ENCODE measurements around the gene SEMG2.

Gene SEMG2

DNA sequence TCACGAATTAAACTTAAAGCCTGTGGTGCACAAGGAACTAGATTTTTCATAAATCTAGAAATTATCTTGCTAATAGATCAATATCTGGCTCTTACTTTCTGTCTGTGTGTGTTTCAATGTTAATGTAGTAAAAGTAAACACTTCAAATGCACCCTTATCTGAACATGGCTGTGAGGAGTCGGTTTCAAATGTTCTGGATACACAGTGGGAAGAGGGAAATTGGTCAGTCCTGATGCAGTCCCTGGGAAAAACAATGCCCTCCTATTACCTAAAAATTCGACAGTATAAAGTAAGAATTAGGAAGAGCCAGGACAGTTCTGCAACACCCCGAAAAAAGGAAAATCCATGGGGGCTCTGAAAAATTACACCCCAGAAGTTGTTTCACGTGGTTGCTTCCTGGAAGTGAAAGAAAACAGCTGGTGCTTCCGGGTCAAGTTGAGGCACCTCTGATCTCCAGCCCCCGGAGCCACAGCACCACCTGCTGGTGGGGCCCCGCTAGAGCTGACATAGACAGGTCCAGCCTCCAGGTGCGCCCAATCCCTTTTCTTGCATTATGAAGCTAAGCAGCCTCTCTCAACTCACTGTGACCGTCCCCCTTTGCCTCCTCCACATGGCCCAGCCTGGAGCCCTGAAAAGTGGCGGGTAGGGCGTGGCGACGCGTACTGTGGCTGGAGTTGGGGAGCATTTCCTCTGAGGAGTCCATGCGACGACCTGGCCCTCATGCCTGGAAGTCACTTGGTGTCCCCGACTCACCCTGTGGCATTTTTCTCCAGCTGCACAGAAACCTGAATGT is 8.3 kb downstream of the SEMG2 start:
- DNase-seq (ENCODE audit: low read depth in 2 of 3, low spot score in 1 of 3) = peak; percentile 52 to 59 (median 54)

DNA sequence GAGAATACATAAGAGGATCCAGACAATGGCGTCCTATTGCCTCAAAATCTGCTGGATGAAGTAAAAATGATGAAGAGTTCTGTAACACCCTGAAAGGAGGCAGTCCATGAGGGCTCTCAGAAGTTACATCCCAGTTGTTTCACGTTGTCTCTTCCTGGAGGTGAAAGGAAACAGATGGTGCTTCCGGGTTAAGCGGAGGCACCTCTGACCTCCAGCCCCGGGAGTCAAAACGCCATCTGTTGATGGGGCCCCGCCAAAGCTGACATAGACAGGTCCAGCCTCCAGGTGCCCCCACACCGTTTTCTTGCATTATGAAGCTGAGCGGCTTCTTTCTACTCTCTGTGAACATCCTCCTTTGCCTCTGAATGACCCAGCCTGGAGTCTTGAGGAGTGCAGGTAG is 9.5 kb downstream of the SEMG2 start:
- DNase-seq (ENCODE audit: low read depth in 2 of 3, low spot score in 1 of 3) = no peak

DNA sequence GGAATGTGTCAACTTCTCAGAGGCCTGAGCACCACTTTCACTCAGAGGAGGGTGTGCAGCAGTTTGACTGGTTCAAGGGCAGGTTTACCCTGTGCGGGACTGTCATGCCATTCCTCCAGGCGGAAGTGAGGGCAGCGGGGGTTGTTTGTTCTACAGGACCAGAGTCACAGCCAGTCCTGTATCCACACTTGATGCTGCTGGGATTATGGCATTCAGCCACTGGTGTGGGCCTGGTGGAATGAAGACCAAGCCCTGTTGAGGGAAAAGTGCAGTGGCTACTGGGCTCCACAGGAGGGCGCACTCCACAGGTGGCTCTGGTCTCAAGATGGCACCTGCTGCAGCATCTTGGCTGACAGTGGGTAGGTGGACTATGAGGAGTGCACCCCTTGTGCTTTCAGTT is 14.8 kb downstream of the SEMG2 start:
- DNase-seq (ENCODE audit: low read depth in 2 of 3, low spot score in 1 of 3) = no peak

DNA sequence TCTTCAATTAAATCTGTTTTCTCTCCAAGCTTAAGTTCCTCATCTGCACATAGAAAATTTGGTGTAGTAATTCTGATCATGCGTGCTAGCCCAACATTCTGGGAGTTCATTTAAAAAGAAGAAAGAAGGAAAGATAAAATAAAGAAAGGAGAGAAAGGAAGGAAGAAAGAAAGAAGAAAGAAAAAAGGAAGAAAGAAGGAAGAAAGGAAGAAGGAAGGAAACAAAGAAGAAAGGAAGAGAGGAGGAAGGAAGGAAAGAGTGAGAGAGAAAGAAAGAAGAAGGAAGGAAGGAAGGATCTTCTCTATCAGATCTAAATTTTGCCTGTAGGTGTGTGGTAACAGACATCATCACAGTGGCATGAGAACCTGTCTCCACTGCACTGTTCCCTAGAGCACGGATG is 17.0 kb downstream of the SEMG2 start:
- DNase-seq (ENCODE audit: low read depth in 2 of 3, low spot score in 1 of 3) = no peak

DNA sequence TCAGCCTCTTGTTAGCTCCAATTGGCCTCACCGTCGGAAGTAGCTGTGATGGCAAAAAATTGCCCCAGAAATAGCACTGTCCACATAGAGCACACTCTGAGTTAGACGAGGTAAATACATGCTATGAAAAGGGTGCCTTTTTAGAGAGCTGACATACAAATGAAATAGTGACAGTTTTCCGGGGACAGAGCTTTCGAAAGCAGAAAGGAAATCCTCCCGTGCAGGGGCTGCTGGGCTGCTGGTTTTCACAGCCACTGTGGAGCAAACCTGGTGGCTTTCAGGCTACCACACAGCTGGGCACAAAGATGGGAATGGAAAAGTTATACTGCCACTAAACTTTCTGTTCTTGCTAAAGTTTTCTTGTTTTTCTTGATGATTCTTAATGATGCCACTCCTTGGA is 24.9 kb downstream of the SEMG2 start:
- DNase-seq (ENCODE audit: low read depth in 2 of 3, low spot score in 1 of 3) = no peak

DNA sequence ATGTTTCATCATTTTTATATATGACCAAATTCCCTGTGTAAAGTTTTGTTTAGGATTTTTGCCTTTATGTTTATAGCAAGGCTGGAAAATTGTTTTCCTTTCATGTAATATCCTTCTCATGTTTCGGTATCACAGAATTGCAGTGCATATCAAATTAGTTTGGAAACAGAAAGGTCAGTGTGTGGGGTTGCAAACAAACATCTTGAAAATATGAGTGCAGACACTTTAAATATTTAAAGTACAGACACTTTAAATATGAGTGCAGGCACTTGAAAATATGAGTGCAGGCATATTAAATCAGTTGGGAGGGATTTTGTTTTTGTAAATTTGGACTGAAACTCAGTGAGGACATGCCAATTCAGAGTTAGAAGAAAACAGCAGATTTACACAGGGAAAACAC is 26.7 kb downstream of the SEMG2 start:
- no peak for DNase-seq (ENCODE audit: low read depth in 2 of 3, low spot score in 1 of 3)

DNA sequence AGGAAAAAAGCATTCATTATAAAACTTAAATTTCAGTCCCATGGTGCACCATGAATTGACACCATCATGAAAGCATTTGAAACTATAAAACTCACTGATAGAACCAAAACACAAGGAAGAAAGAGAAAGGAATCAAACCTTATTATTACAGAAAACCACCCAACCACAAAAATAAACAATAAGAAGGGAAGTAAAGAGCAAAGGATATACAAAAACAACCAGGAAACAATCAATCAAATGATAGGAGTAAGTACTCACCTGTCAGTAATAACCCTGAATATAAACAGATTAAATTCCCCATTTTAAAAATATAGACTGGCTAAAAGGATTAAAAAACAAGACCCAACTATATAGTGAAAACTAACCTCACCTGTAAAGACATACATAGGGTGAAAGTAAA is 27.4 kb downstream of the SEMG2 start:
- no peak for DNase-seq (ENCODE audit: low read depth in 2 of 3, low spot score in 1 of 3)

DNA sequence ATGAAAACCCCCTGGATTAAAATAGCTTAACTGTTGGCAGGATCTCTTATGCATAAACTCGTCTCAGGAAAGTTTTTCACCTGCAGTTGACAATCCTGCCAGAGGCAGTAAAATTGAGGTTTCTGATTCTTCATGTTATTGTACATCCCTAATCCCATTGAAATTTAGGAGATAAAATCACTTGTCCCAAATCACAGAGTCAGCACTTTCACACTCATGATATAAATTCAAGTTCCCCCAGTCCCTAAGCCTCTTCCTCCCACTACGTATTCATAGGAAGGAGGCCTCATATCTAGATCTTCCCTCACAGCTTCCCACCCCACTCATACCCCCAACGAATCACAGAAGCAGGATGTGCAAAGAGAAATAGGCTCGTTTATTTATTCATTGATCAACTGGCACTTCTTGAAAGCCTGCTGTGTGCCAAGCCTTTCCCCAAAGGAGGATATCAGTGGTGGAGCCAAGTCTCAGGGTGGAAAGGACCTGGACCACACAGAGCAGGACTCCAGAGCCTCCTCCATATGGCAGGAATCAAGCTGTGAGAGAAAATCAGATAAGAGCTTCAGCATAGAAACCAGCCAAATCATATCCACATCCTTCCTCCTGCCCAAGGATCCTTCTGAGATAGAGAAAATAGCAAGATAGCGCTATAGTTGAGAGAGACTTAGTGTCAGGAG is 30.8 kb downstream of the SEMG2 start:
- no peak for DNase-seq (ENCODE audit: low read depth in 2 of 3, low spot score in 1 of 3)

DNA sequence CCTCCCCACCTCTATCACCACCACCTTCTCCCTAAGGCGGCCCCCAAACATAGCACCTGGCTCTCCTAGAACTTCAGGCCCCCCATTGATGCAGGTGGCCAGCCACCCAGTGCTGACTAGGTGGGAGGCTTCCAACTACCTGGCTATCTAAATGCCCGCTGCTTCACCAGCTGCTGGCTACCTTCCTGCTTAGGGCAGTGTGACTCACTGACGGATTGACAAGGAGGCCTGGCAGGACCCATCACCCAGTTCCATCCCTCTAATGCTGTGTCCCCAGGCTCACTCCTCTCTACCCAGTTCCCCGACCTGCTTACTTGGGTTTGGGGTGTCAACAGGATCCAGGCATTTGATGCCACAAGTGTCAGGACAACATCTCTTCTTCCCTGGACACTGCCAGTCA is 32.1 kb downstream of the SEMG2 start:
- DNase-seq (ENCODE audit: low read depth in 2 of 3, low spot score in 1 of 3) = no peak

DNA sequence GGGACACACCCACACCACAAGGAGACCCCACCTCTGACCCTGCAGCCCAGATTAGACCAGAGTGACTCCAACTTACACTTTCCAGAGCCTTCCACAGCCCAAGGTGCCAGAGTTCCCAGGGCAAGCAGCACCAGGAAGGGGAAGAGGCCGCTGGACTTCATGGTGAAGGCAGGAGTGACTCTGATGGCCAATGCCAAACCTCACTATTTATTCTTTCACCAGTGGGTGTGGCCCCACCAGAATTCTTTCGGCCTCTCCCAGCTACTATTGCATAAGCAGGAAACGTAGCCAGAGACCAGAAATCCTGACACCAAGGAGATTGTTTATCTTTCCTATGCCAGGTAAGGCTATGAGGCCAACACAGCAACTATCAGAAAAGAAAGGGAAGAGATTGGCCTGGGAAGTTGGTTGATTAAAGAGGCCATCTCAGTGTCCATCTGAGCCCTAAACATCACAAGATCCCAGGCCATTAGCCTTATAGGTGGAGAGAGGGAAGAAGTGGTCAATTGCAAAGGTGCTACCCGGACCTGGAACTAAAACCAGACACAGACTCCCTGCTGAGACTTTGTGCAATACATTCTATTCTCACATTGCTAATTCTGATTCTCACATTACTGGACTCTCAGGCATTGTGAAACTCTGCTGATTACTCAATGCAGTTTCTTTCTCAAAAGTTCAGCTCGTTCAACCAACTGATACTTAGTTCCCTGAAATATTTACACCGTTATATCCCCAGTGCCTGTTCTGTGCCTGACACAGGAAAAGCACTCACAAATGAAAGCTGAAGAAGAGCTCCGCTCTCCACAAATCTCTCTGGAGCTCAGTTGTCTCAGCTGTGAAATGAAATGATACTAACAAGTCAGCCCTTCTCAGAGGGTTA is 33.5 kb downstream of the SEMG2 start, which contains the start of gene SLPI:
Gene SLPI (minus strand): TSS at position 182 of the 880 bp plus-strand sequence. CDS start 21 bp downstream, at position 161.
- DNase-seq (ENCODE audit: low read depth in 2 of 3, low spot score in 1 of 3) = no peak

DNA sequence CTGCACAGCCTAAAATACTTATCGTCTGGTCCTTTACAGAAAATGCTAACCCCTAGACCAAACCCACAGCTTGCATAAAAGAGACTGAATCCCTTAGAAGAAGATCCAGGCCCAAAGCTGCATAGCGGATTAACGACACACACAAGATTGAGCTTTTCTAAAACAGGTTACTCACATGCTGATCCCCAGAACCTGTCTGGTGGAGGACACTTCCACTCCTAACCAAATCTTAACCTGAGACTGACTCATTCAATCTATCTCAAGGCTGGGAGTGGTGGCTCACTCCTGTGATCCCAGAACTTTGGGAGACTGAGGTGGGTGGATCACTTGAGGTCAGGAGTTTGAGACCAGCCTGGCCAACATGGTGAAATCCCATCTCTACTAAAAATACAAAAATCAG is 36.0 kb downstream of the SEMG2 start:
- DNase-seq (ENCODE audit: low read depth in 2 of 3, low spot score in 1 of 3) = no peak

DNA sequence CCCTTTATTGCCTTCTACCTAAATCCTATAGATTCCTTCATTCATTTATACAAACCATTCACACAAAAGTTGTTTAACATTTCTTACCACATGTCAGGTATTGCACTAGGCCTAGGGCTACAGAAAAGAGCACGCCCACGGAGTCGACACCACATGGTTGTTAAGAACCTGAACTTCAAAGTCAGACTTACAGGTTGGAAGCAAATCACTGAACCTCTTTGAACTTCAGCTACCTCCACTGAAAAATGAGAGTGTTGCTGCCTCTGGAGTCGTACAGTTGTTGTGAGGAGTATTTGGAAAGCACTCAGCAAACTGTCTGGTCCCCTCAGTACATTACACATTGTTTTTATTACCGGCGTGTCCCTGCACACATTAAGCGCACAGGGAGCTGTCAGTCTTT is 36.5 kb downstream of the SEMG2 start:
- no peak for DNase-seq (ENCODE audit: low read depth in 2 of 3, low spot score in 1 of 3)

DNA sequence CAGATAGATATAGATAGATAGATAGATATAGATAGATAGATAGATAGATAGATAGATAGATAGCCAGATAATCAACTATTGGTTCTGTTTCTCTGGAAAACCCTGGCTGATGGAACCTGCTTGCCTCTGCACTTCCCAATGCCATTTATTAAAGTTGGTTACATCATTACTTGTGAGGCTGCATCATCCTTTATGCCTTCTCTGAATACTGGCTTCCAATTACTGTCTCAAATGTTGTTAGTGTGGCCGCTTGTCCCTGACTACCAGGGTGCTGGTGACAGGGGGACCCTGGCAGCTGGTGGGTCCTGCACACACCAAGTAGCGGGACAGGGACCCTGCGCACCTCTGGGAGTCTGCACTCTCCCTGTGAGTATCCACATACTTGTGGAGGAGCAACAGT is 37.1 kb downstream of the SEMG2 start:
- no peak for DNase-seq (ENCODE audit: low read depth in 2 of 3, low spot score in 1 of 3)

DNA sequence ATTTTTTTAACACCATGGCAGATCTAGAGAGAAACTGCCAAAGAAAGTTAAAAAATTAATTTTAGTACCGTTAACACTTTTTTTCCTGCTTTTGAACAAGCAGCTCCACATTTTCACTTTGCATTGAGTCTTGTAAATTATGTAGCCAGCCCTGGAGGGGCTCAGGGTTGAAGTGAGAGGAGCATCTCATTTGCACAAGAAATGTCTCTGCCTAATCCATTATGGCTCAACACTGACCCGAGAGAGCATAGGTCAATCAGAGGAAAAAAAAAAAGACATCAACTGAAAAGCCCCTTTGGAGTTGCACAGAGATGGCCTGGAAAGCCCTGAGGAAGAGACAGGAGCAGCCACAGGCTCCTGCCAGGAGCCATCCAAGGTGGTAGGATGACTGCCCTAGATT is 37.5 kb downstream of the SEMG2 start:
- no peak for DNase-seq (ENCODE audit: low read depth in 2 of 3, low spot score in 1 of 3)

DNA sequence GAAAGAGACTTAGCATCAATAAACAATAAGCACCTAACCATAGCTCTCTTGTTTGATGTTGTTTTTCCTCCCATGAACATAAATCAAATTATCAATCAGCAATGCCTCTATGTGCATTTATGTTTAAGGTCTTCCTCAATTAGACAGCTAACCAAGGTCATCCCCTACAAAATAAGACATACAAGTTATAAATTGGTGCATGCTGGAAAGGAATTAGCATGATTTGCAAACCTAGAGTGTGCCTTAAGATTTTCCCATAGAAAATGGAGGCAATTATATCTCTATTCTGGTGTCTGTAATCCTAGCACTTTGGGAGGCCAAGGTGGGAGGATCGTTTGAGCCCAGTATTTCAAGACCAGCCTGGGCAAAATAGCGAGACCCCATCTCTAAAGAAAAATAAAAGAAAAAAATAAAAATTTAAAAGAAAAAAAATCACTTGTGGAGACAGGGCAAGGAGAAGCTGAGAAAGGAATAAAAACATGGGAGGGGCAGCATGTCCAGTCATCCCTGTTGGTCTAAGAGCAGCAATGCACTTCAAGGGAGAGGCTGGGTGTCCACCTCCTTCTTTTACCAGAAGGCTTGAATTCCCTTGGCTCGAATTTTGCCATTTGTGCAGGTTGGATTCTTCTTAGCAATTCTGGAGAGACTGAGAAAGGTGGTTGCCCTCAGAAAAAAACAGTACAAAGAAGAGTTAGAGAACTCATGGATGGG is 42.5 kb downstream of the SEMG2 start:
- DNase-seq (ENCODE audit: low read depth in 2 of 3, low spot score in 1 of 3) = no peak

DNA sequence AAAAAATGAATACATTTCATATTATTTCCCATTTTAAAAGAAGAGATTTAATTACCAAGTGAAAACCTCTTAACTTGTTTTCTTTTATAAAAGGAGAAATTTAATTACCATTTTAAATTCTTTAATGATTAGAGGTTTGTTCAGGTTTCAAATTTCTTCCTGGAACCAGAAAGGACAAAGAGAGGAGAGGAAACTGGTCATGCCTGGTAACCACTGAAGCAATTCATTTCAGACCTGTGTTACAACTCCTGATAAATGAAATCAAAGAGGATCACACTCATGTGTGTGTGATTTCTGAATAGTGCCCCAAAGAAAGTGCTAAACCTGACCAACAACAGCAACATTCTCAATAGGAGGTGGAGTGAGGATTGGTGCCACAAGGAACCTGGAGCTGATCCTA is 45.8 kb downstream of the SEMG2 start:
- DNase-seq (ENCODE audit: low read depth in 2 of 3, low spot score in 1 of 3) = no peak

DNA sequence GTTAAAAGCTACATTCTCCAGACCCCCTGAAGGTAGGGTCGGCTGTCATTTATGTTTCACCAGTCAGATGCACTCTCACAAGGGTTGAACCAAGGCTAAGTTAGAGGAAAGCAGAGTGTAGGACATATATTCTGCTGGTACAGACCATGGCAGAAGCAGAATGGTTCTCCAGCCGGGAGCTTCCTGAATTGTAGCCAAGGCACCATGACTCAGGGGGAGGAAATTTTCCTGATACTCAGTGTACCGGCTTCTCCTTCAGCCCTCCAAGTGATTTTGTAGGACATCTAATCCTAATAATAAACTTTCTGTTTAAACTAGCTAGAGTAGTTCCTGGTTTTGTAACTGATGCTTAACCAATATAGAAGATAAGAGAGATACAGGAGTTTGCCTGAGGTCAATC is 47.4 kb downstream of the SEMG2 start:
- no peak for DNase-seq (ENCODE audit: low read depth in 2 of 3, low spot score in 1 of 3)

DNA sequence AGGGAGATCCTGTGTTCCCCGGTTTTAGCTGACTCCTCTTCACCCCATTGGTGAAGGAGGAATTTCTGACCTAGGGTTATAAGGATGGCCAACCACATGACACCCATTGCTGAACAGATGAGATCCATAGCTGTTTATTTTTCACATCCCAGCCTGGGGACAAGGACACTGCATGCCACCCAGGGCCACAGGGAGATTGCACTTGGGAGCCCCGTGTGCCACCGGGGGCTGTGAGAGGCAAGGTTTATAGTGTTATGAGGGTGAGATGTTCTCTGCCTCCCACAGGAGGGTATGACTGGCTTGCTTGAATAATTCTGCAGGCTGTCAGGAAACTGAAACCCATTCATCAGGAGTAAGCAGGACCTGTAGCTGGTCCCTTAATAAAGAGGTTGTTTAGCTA is 47.9 kb downstream of the SEMG2 start:
- DNase-seq (ENCODE audit: low read depth in 2 of 3, low spot score in 1 of 3) = no peak

DNA sequence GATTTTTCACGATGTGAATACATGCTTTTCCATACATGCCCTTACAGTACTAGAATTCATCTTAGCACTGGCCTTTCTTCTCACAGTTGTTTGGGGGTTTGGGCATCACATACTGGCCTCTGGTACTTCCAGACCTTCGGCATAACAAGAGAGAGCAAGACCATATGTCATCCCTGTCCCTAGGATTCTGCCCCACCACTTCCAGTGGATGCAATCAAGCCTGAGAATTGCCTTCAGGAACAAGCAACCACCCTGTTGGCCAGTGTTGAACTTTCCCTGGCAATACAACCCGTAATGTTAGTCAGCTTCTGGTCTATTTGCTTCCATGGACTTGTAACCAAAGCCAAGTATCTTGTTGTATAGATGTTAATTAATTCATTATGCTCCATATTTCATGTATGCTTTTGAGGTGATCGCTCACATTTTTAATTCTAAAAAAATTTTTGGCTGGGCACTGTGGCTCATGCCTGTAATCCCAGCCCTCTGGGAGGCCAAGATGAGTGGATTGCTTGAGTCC is 48.6 kb downstream of the SEMG2 start:
- DNase-seq (ENCODE audit: low read depth in 2 of 3, low spot score in 1 of 3) = no peak
